Stimulated activated CD8-positive, alpha-beta memory T cell treated with anti-CD3 and anti-CD28 coated beads, Interleukin-12 subunit alpha, Interleukin-12 subunit beta, amount 100 ng/mL, for 24 hours (primary cell): Measurements from ENCODE around the gene NAALAD2.
"Not testable (repeated sequence)": the region's sequence is repeated elsewhere in the genome, so short reads cannot be mapped to it uniquely, and the experiment has no call there.

Experiments used
- DNase-seq: peaks from one replicate; pipeline ENCODE4 v3.0.0-alpha.2; 2020; ENCODE audit errors: extremely low read depth

Gene NAALAD2

GRCh38 chr11:90192869-90193582 lies 58.6 kb downstream of the NAALAD2 start:
- DNase-seq = no peak

- DNase-seq = no peak
Observed at GRCh38 chr11:90197377-90197776, 62.9 kb downstream of the NAALAD2 start.

- no peak for DNase-seq
Observed at GRCh38 chr11:90202342-90202741, 67.9 kb downstream of the NAALAD2 start.

- no peak for DNase-seq
Observed at GRCh38 chr11:90204407-90204806, 69.9 kb downstream of the NAALAD2 start.

- no peak for DNase-seq
Observed at GRCh38 chr11:90204832-90205646, 70.6 kb downstream of the NAALAD2 start.

- DNase-seq = not testable (repeated sequence)
Observed at GRCh38 chr11:90207992-90208391, 73.5 kb downstream of the NAALAD2 start.

GRCh38 chr11:90208857-90209256 lies 74.4 kb downstream of the NAALAD2 start:
- no peak for DNase-seq

- DNase-seq = no peak
Observed at GRCh38 chr11:90213322-90213721, 78.9 kb downstream of the NAALAD2 start.

GRCh38 chr11:90216611-90217010 lies 82.1 kb downstream of the NAALAD2 start:
- no peak for DNase-seq

GRCh38 chr11:90218606-90219005 lies 84.1 kb downstream of the NAALAD2 start:
- no peak for DNase-seq

GRCh38 chr11:90219438-90219837 lies 85.0 kb downstream of the NAALAD2 start:
- DNase-seq = no peak

- DNase-seq = no peak
Observed at GRCh38 chr11:90220391-90220790, 85.9 kb downstream of the NAALAD2 start.

GRCh38 chr11:90221803-90222458 lies 87.5 kb downstream of the NAALAD2 start:
- no peak for DNase-seq

GRCh38 chr11:90222459-90223247 lies 88.2 kb downstream of the NAALAD2 start, which contains the start of gene CHORDC1:
CHORDC1 (minus strand) TSS chr11:90223049; CDS start chr11:90222954, 95 bp downstream.
- peak; percentile 91 for DNase-seq

- no peak for DNase-seq
Observed at GRCh38 chr11:90223248-90223585, 88.8 kb downstream of the NAALAD2 start.

- no peak for DNase-seq
Observed at GRCh38 chr11:90228056-90228455, 93.6 kb downstream of the NAALAD2 start.

- DNase-seq = no peak
Observed at GRCh38 chr11:90229791-90230190, 95.3 kb downstream of the NAALAD2 start.

- DNase-seq = no peak
Observed at GRCh38 chr11:90234977-90235376, 100.5 kb downstream of the NAALAD2 start.

- no peak for DNase-seq
Observed at GRCh38 chr11:90235526-90235925, 101.1 kb downstream of the NAALAD2 start.

- DNase-seq = no peak
Observed at GRCh38 chr11:90237004-90237403, 102.5 kb downstream of the NAALAD2 start.

- not testable (repeated sequence) for DNase-seq
Observed at GRCh38 chr11:90239967-90240636, 105.6 kb downstream of the NAALAD2 start.
